ENCODE results near the gene ARFGEF3.

DNA sequence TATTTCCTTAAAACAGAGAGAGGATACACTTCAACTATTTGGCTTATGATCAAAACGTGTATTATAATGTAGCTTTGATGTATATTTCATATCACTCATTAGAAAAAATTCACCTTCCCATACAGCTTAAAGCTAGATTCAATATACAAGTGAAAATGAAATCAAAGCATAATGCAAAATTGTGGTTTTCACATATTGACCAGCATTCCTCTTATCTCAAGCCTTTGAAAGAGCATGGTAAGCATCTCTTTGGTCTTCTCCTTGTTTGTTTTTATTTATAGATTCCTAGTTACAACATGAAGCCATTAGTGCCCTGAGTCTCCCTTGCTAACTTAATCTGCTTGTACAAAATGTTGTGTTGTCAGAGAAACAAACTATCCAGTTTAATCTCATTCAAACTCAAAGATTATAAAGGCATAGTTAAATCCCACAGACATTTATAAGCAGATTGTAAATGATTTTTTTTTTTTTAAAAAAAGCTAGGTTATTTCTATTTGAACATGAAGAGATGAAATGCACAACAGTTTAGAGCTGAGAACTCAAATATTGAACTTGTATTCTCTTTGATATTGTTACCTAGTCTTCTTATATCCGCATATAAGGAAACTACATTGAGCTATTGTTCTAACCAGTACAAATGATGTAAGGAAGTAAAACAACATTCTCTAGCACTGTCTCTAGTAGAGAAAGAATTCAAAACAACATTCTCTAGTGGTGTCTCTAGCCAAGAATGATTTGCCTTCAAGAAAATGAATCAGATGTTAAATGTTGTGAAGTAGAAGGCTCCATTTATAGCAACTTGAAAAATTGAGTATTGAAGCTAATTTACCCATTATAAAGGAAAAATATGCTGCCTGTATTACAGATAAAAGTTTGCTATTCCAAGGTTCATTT, 184.8 kb downstream of the ARFGEF3 start:
- TF ChIP-seq CTCF (conservative IDR thresholded peaks at IDR 0.05 in 1 of 2, IDR thresholded peaks at IDR 0.05 in 1 of 2; ENCODE audit: extremely low read depth in 1 of 2, insufficient read depth in 1 of 2, low read depth in 1 of 2, low read length in 2 of 2) (no peak), EZH2 (IDR thresholded peaks at IDR 0.05; ENCODE audit: borderline replicate concordance, low read length) (no peak)
